ENCODE results near the gene LRRC3. TPM values are rescaled to one million over a fixed set of nuclear protein-coding genes. Genes with fewer than 3 reads are reported as not detected.

LRRC3 gene
- total and polyA plus RNA-seq, 4 donors: 1.4 to 3.6 (median 2.4) TPM

DNA sequence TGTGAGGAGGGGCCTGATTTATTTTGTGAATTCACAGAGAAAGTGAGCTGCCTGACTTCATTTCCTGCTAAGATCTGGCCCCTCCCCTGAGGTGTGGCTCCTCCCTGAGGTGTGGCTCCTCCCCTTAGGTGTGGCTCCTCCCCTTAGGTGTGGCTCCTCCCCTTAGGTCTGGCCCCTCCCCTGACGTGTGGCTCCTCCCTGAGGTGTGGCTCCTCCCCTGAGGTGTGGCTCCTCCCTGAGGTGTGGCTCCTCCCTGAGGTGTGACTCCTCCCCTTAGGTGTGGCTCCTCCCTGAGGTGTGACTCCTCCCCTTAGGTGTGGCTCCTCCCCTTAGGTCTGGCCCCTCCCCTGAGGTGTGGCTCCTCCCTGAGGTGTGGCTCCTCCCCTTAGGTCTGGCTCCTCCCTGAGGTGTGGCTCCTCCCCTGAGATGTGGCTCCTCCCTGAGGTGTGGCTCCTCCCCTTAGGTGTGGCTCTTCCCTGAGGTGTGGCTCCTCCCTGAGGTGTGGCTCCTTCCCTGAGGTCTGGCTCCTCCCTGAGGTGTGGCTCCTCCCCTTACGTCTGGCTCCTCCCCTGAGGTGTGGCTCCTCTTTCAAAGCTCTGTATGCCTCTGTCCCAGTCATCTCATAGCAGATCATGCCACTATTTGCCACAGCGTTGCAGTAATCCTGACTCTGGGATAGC, 26.9 kb upstream of the LRRC3 start:
- no peak overlapping the region for H3K27ac ChIP-seq (ENCODE audit: low read depth in 1 of 2, low read length in 1 of 2)
- H3K27me3 ChIP-seq (ENCODE audit: control insufficient read depth in 3 of 3, insufficient read depth in 3 of 3, low read length in 2 of 3): no peaks in the 10 kb centered on the region
- no peaks in the 10 kb centered on the region for H3K4me1 ChIP-seq (ENCODE audit: control insufficient read depth in 5 of 5, insufficient read depth in 5 of 5, low read length in 5 of 5)
- H3K36me3 ChIP-seq (ENCODE audit: control insufficient read depth in 4 of 4, insufficient read depth in 4 of 4, low read length in 4 of 4): no peaks in the 10 kb centered on the region
- no peak overlapping the region for H3K4me3 ChIP-seq
- 55 to 69% methylated on average over 3 of the region's 3 CpGs for WGBS, 2 donors
- ATAC-seq (ENCODE audit: insufficient read depth, low FRiP score) (no peak), DNase-seq (no peak)
- peaks cover 0 to 2% (median 0%) of the 10 kb centered on the region in 4 donors for H3K9me3 ChIP-seq (ENCODE audit: control insufficient read depth in 4 of 4, insufficient read depth in 3 of 4, low read length in 3 of 4)
- no peak overlapping the region for H3K9ac ChIP-seq (ENCODE audit: insufficient read depth in 1 of 2, low read length in 2 of 2)
- TF ChIP-seq, protein P1, sequence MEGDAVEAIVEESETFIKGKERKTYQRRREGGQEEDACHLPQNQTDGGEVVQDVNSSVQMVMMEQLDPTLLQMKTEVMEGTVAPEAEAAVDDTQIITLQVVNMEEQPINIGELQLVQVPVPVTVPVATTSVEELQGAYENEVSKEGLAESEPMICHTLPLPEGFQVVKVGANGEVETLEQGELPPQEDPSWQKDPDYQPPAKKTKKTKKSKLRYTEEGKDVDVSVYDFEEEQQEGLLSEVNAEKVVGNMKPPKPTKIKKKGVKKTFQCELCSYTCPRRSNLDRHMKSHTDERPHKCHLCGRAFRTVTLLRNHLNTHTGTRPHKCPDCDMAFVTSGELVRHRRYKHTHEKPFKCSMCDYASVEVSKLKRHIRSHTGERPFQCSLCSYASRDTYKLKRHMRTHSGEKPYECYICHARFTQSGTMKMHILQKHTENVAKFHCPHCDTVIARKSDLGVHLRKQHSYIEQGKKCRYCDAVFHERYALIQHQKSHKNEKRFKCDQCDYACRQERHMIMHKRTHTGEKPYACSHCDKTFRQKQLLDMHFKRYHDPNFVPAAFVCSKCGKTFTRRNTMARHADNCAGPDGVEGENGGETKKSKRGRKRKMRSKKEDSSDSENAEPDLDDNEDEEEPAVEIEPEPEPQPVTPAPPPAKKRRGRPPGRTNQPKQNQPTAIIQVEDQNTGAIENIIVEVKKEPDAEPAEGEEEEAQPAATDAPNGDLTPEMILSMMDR (IDR thresholded peaks at IDR 0.05; ENCODE audit: control extremely low read depth, extremely low read depth): no peak

GRCh38 chr21:44429894-44430293, 25.4 kb upstream of the LRRC3 start:
- no peak overlapping the region for H3K4me3 ChIP-seq
- WGBS, 2 donors: 75 to 86% methylated on average over 1 of the region's 1 CpG
- DNase-seq (no peak), ATAC-seq (ENCODE audit: insufficient read depth, low FRiP score) (no peak)
- H3K27ac ChIP-seq (ENCODE audit: low read depth in 1 of 2, low read length in 1 of 2): no peak overlapping the region
- TF ChIP-seq, protein P1 (IDR thresholded peaks at IDR 0.05; ENCODE audit: control extremely low read depth, extremely low read depth): no peak
- no peaks in the 10 kb centered on the region for H3K27me3 ChIP-seq (ENCODE audit: control insufficient read depth in 3 of 3, insufficient read depth in 3 of 3, low read length in 2 of 3)
- no peak overlapping the region for H3K9ac ChIP-seq (ENCODE audit: insufficient read depth in 1 of 2, low read length in 2 of 2)
- no peaks in the 10 kb centered on the region for H3K4me1 ChIP-seq (ENCODE audit: control insufficient read depth in 5 of 5, insufficient read depth in 5 of 5, low read length in 5 of 5)
- no peaks in the 10 kb centered on the region for H3K36me3 ChIP-seq (ENCODE audit: control insufficient read depth in 4 of 4, insufficient read depth in 4 of 4, low read length in 4 of 4)
- peaks cover 0 to 2% (median 0%) of the 10 kb centered on the region in 4 donors for H3K9me3 ChIP-seq (ENCODE audit: control insufficient read depth in 4 of 4, insufficient read depth in 3 of 4, low read length in 3 of 4)

- no peak for ATAC-seq (ENCODE audit: insufficient read depth, low FRiP score)
- no peak overlapping the region for H3K27ac ChIP-seq (ENCODE audit: low read depth in 1 of 2, low read length in 1 of 2)
- TF ChIP-seq, protein P1 (IDR thresholded peaks at IDR 0.05; ENCODE audit: control extremely low read depth, extremely low read depth): no peak
- DNase-seq: no peak
- H3K4me3 ChIP-seq: no peak overlapping the region
- H3K36me3 ChIP-seq (ENCODE audit: control insufficient read depth in 4 of 4, insufficient read depth in 4 of 4, low read length in 4 of 4): no peaks in the 10 kb centered on the region
- no peaks in the 10 kb centered on the region for H3K4me1 ChIP-seq (ENCODE audit: control insufficient read depth in 5 of 5, insufficient read depth in 5 of 5, low read length in 5 of 5)
- H3K27me3 ChIP-seq (ENCODE audit: control insufficient read depth in 3 of 3, insufficient read depth in 3 of 3, low read length in 2 of 3): no peaks in the 10 kb centered on the region
- no peak overlapping the region for H3K9ac ChIP-seq (ENCODE audit: insufficient read depth in 1 of 2, low read length in 2 of 2)
- peaks cover 0 to 2% (median 0%) of the 10 kb centered on the region in 4 donors for H3K9me3 ChIP-seq (ENCODE audit: control insufficient read depth in 4 of 4, insufficient read depth in 3 of 4, low read length in 3 of 4)
- WGBS, 2 donors: 92% methylated on average over 4 of the region's 4 CpGs
Observed at GRCh38 chr21:44431300-44431699, 24.0 kb upstream of the LRRC3 start.

Measured in lung (tissue), 12 donors.